ENCODE data around the gene CAMTA1. TPM values are rescaled to one million over a fixed set of nuclear protein-coding genes. Genes with fewer than 3 reads are reported as not detected.
A peak's percentile ranks its signal among the peaks of the same experiment; 100 is the strongest.

Gene CAMTA1
- total RNA-seq, 1 donor from 2014 or later, result 47.9 TPM

- H3K4me3 ChIP-seq, result peak overlapping the region; percentile 83
- intact Hi-C loops (cut with DNase I), result no loop called here
- H3K4me1 ChIP-seq, result peaks cover 7% of the 10 kb centered on the region
- TF ChIP-seq CTCF (IDR thresholded peaks at IDR 0.05), result no peak
- no peak for DNase-seq
- no peaks in the 10 kb centered on the region for H3K36me3 ChIP-seq
- H3K27ac ChIP-seq, result peak overlapping the region; percentile 68
- ATAC-seq, result no peak
- H3K9me3 ChIP-seq, result no peaks in the 10 kb centered on the region
- H3K27me3 ChIP-seq (ENCODE audit: low read depth), result no peaks in the 10 kb centered on the region
These were observed 894.6 kb downstream of the CAMTA1 start for GRCh38 chr1:7679873-7680206.

- Histone ChIP-seq H3K27me3 (ENCODE audit: low read depth) (no peaks in the 10 kb centered on the region), H3K9me3 (no peaks in the 10 kb centered on the region), H3K36me3 (no peaks in the 10 kb centered on the region), H3K4me3 (peak overlapping the region; percentile 83), H3K27ac (peak overlapping the region; percentile 68), H3K4me1 (peaks cover 7% of the 10 kb centered on the region)
- TF ChIP-seq CTCF (IDR thresholded peaks at IDR 0.05), result no peak
- peak; percentile 79 to 84 for ATAC-seq
- intact Hi-C loops (cut with DNase I), result no loop called here
- peak; percentile 60 for DNase-seq
These were observed 895.1 kb downstream of the CAMTA1 start for GRCh38 chr1:7680207-7680954.

GRCh38 chr1:7680955-7681268 lies 895.7 kb downstream of the CAMTA1 start:
- no peaks in the 10 kb centered on the region for H3K36me3 ChIP-seq
- DNase-seq, result no peak
- peaks cover 7% of the 10 kb centered on the region for H3K4me1 ChIP-seq
- peak overlapping the region; percentile 83 for H3K4me3 ChIP-seq
- no peak for TF ChIP-seq CTCF (IDR thresholded peaks at IDR 0.05)
- H3K27me3 ChIP-seq (ENCODE audit: low read depth), result no peaks in the 10 kb centered on the region
- intact Hi-C loops (cut with DNase I), result no loop called here
- ATAC-seq, result no peak
- no peak overlapping the region for H3K27ac ChIP-seq
- H3K9me3 ChIP-seq, result no peaks in the 10 kb centered on the region

GRCh38 chr1:7681401-7681800 lies 896.1 kb downstream of the CAMTA1 start:
- intact Hi-C loops (cut with DNase I), result no loop called here
- no peak for DNase-seq
- TF ChIP-seq CTCF (IDR thresholded peaks at IDR 0.05), result no peak
- no peak overlapping the region for H3K4me3 ChIP-seq
- no peaks in the 10 kb centered on the region for H3K27me3 ChIP-seq (ENCODE audit: low read depth)
- peaks cover 7% of the 10 kb centered on the region for H3K4me1 ChIP-seq
- ATAC-seq, result no peak
- no peaks in the 10 kb centered on the region for H3K36me3 ChIP-seq
- H3K27ac ChIP-seq, result no peak overlapping the region
- no peaks in the 10 kb centered on the region for H3K9me3 ChIP-seq

- intact Hi-C loops (cut with DNase I), result no loop called here
- Histone ChIP-seq H3K27ac (no peak overlapping the region), H3K27me3 (ENCODE audit: low read depth) (no peaks in the 10 kb centered on the region), H3K9me3 (no peaks in the 10 kb centered on the region), H3K36me3 (no peaks in the 10 kb centered on the region), H3K4me3 (no peak overlapping the region), H3K4me1 (peaks cover 7% of the 10 kb centered on the region)
- DNase-seq (peak; percentile 32), ATAC-seq (no peak)
- TF ChIP-seq CTCF (IDR thresholded peaks at IDR 0.05), result no peak
These were observed 898.3 kb downstream of the CAMTA1 start for GRCh38 chr1:7683521-7683920.

Measured in lower lobe of right lung (tissue), 2 donors.